ENCODE measurements around the gene ITPK1. TPM values are rescaled to one million over a fixed set of nuclear protein-coding genes. Genes with fewer than 3 reads are reported as not detected.

The ITPK1 gene
- total RNA-seq, 1 experiment from 2014 or later = 183 TPM

- DNase-seq (ENCODE audit: extremely low read depth, low read depth) = no peak
Observed at GRCh38 chr14:92960706-92961566, 154.8 kb downstream of the ITPK1 start.

DNA sequence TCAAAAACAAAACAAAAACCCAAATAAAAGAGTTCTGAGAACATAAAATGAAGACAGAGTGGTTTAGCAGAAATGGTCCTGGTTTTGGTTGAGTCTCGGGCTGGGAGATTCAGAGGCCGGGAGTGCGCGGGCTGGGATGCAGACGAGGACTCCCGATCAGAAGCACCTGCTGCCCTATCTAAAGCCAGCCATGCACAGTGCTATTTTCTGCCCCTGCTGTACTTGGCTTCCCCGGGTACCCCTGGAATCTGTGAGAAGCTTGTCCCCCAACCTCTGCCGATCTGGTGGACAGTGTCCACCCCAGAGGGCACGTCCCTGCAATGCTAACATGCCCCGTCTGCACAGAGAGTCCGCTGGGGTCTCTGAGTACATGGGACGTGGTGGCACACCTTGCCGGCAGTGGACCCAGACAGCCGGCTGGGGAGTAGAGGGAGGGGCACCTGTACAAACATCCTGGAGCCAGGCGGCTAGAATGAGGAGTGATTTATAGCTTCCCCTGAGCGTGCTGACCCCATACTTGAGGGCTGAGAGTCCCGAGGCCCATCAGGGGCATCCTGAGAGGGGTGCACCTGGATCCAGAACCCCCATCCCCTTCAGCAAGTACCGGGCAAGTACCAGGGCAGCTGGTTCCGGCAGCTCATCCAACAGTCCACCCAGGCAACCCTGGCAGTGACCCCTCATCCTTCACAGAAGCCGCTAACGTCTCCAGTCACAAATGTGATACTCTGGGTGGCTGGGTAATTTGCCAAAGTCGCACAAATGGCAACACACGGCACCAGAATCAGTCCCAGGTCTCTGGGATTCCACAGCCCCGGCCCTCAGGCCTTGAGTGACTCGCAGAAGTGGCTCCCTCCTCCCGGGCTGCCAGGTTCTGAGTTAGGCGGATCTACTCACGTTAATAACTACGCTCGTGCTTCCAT is 155.7 kb downstream of the ITPK1 start:
- DNase-seq (ENCODE audit: extremely low read depth, low read depth) = no peak

- no peak for DNase-seq (ENCODE audit: extremely low read depth, low read depth)
Observed at GRCh38 chr14:92959189-92959531, 156.6 kb downstream of the ITPK1 start.

DNA sequence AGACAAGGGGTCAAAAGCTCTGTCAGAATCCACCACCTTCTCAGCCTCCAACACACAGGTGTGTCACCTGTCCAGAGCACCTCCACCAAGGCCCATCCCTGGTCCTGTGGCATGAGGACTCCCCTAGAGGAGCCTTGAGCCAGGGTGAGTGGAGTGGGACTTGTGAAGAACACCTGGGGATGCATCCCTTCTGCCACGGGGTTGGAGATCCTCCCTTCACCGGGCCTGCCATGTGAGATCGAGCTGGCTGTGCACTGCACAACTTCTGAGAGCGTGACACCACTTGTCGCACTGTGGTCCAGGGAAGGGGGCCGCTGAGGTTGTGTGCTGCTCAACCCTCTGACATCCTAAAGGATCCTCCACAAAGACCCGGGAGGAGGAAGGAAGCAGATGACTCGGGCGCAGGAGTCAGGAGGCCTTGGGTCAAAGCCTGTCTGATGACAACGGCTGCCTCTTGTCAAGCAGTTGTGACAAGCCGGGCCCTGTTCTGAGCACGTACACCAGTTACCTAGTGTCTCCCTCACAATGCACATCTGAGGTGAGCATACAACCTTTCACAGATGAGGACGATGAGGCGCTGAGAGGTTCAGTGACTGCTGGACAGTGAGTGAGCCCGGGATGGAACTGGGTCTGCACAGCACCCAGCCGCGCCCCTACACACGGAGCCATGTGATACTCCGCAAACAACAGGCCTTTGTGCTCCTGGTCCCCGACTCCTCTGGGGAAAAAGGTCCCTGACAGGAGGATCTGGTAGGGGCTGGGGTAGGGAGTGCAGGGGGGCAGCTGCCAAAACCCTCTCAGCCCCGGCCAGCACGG is 157.1 kb downstream of the ITPK1 start:
- no peak for DNase-seq (ENCODE audit: extremely low read depth, low read depth)

GRCh38 chr14:92956961-92957360 is 158.8 kb downstream of the ITPK1 start:
- DNase-seq (ENCODE audit: extremely low read depth, low read depth) = no peak

- no peak for DNase-seq (ENCODE audit: extremely low read depth, low read depth)
Observed at GRCh38 chr14:92955381-92955780, 160.3 kb downstream of the ITPK1 start.

- DNase-seq (ENCODE audit: extremely low read depth, low read depth) = no peak
Observed at GRCh38 chr14:92954933-92955332, 160.8 kb downstream of the ITPK1 start.

- no peak for DNase-seq (ENCODE audit: extremely low read depth, low read depth)
Observed at GRCh38 chr14:92953526-92953925, 162.2 kb downstream of the ITPK1 start.

DNA sequence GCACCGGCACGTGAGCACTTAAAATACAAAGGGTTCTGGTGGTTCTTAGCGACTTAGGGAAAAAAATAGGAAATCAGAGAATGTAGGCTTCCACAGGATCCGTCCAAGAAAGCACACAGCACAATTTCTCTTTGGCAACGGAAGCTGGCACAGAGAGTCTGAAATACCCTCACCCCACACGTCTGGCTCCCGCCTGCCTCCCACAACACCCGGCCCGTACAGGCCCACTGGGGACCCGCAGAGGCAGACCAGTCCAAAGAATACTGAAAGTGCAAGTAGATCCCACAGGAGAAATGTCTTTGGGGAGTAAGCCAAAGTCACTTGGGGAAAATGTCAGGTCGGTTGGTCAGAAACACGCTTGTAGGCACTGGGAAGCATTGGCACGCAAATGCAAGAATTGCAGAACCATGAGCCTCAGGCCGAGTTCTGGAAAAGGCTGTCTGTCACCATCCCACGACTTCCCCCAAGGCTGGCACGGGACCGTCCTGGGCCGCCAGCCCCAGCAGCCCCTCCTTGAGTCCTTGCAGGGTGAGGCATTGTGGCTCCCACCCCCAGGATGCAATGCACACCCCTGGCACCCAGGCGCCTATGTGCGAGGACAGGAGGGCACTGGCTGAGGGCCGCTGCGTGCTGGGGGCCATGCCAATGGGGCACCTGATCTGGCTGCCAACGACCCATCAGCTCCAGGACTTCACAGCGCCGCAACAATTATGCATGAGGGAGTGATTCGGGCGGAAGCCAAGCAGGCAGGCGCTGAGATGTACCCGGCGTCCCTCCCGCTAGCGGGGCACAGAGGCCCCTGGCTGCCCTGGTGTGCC is 163.0 kb downstream of the ITPK1 start:
- no peak for DNase-seq (ENCODE audit: extremely low read depth, low read depth)

GRCh38 chr14:92951912-92952471 is 163.7 kb downstream of the ITPK1 start:
- peak; percentile 69 for DNase-seq (ENCODE audit: extremely low read depth, low read depth)

DNA sequence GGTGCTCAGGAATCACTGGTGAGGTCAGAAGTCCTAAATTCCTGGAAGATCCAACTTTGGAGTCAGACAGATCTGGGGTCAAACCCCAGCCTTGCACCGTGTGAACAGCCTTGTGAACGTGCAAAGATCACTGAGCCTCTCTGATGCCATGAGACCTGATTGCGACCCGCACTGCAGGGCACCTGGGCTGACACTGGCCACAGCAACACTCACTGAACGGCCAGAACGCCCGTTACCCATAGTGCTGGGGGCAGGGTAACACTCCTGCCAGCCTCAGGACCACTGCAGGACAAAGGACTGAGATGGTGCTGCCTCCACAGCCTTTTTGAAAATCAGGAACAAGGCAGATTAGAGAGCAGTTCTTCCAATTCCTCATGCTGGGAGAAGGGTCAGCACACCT is 164.5 kb downstream of the ITPK1 start:
- no peak for DNase-seq (ENCODE audit: extremely low read depth, low read depth)

DNA sequence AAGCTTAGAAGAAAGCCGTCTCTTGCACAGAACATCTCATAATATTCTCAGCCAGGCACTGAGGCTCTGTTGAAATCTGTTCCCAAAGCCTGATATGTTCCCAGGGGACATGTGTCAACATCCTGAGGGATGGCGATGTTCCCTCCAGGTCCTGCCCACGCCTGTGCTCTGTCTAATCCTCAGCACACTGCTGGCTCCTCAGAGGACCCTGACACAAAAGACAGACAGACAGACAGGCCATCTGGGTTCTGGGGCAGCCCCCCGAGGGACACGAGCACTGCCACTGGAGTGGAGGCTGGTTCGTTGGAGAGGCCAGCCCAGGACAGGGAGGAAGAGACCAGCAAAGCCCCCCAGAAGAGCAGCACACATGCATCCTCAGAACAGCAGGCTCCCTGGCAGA is 165.0 kb downstream of the ITPK1 start:
- DNase-seq (ENCODE audit: extremely low read depth, low read depth) = no peak

DNA sequence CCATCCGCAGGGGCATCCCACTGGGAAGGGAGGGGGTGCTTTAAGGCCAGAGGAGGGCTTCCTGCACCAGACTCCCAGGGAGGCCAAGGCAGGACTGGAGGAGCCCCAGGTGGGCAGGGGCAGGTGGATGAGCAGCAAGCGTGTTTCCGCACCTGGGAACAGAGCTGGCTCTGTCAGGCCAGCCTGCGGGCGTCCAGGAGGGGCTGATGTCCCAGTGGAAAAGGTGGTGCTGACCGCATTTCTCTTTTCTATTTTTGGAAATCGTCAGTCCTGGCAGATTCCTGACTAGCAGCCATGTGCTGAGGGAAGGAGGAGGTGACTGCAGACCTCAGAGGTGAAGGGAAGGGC is 165.6 kb downstream of the ITPK1 start:
- DNase-seq (ENCODE audit: extremely low read depth, low read depth) = no peak

DNA sequence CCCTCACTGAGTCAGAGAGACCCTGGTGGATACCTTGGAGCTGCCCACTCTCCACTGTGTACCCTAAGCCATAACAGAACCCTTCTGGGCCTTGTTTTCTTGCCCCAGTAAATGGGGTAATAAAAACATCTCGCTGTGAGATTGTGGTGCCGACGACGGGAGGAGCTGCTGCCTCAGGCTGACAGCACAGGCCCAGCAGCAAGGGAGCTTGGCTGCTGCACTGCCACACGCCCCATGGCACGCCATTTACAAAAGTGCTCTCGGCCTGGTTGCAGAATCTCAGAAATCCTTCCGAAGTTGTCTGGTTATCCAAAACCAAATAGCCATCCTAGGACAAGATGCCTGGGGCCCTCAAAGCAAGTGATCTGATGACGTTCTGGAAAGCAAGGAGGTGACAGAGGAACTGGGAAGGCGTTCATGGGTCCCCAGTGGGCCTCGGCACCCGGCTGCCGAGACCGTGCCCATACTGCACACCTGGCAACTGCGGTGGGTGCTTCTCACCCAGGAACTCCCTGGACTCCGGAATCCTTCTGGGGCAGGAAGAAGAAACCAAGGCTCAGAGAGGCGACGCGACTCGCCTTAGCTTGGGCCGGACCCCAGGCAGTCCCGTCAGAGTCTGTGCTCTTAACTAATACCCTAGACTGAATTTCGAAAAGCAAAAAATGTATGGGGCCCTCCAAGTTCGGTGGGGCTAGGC is 166.1 kb downstream of the ITPK1 start:
- no peak for DNase-seq (ENCODE audit: extremely low read depth, low read depth)

DNA sequence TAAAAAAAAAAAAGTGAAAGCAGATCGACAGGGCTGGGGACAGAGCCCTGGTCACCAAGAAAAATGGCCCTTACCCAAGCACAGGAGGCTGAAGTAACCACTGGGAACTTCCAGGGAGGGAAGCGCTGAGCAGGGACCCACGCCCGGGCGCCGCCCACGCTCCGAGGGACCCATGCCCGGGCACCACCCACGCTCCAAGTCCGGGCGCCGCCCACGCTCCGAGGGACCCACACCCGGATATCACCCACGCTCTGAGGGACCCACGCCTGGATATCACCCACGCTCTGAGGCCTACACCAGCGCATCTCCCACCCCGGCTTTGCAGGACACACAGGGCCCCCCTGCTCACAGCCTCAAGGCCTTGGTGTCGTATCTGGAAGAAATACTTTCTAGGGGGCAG is 167.1 kb downstream of the ITPK1 start:
- DNase-seq (ENCODE audit: extremely low read depth, low read depth) = no peak

DNA sequence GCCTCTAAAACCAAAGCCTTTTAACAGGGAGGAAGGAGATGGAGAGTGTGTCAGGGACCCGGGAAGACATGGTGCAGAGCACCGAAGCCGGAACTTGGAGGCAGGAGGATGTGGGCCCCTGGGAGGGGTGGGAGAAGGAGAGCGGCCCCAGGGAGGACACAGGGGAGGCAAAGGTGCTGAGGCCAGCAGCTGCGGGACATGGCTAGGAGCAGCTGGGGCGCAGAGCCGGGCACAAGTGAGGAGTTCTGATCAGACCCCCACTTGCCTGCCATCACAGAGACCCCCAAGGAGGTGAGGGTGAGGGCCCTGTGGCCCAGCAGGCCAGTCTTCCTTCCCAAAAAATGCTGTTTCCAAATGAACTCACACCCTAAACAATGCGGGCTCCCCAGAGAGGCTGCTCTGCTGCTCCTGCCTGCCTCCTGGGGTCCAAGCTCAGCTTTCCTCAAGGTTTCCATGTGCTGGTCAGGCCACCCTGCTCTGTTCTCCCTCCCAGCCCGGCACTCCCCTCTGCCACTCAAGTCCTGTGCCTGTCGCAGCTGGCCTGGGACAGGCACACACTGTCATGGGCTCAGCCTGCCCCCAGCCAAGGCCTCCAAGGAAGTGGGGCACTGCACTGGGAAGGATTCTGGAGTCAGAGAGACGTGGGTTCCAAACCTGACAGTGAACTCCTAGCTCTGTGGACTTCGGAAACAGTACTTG is 168.7 kb downstream of the ITPK1 start:
- no peak for DNase-seq (ENCODE audit: extremely low read depth, low read depth)

DNA sequence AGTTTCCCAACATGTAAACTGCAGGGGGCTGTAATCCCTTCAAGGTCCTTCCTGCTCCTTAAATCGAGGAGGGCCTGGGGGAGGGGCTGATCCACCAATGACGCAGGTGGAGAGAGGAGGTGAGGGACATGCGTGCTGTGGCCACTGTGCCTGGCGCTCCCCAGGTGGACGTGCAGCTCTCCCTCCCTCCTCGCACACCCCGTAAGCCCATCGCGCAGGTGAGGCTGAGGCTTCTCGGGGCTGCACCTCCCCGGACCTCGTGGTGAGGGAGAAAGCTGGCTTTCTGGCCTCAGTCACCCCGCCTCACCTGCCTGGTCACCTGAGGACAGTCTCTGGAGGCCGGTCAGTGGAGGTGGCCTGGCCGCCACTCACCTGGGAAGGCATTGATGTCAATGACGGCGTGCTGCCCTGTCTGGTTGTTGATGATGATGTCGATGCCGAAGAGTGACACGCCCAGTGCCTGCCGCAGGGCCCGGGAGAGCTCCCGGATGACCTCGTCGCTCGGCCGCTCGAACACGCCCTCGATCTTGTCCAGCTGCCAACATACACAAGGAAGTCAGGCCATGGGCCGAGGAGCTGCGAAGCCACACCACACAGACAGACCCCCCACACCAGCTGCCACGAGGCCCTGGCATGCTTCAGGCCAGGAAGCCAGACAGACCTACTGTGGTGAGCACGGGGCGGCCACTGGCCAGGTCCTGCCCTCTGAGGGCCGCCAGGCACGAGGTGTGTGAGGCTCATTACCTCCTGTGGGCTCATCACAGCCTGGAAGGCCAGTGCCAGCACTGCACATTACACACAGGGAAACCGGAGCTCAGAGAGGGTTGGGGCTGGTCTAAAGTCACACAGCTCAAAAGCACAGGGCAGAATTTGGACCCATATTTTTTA is 169.5 kb downstream of the ITPK1 start:
- peak; percentile 87 for DNase-seq (ENCODE audit: extremely low read depth, low read depth)

GRCh38 chr14:92945544-92945943 is 170.2 kb downstream of the ITPK1 start:
- no peak for DNase-seq (ENCODE audit: extremely low read depth, low read depth)
